IPS-11a (cell line): ENCODE data around the gene SAP30L.
A peak's percentile ranks its signal among the peaks of the same experiment; 100 is the strongest.

Experiments
- H3K4me3 ChIP-seq: one replicate; pipeline ENCODE4 v1.5.1; 2013; ENCODE audit warnings: low read depth, low read length, control low read depth

Gene SAP30L

GRCh38 chr5:154445422-154446194, at the start of gene SAP30L:
Gene SAP30L, plus strand, starts transcription at chr5:154445997. Its CDS starts 608 bp downstream, at chr5:154446605.
- H3K4me3 ChIP-seq: peak within 1 kb of the TSS; percentile 87

GRCh38 chr5:154396128-154396527, 49.7 kb upstream of the SAP30L start:
- H3K4me3 ChIP-seq: no peak overlapping the region

- H3K4me3 ChIP-seq: no peak overlapping the region
These were observed 48.0 kb upstream of the SAP30L start for GRCh38 chr5:154397652-154398406.

- no peak overlapping the region for H3K4me3 ChIP-seq
These were observed 45.1 kb upstream of the SAP30L start for GRCh38 chr5:154400678-154401077.

GRCh38 chr5:154401355-154401754, 44.4 kb upstream of the SAP30L start:
- H3K4me3 ChIP-seq: no peak overlapping the region

GRCh38 chr5:154401931-154402330, 43.9 kb upstream of the SAP30L start:
- no peak overlapping the region for H3K4me3 ChIP-seq

- no peak overlapping the region for H3K4me3 ChIP-seq
These were observed 43.2 kb upstream of the SAP30L start for GRCh38 chr5:154402611-154403010.

- H3K4me3 ChIP-seq: no peak overlapping the region
These were observed 42.6 kb upstream of the SAP30L start for GRCh38 chr5:154403234-154403633.

- no peak overlapping the region for H3K4me3 ChIP-seq
These were observed 41.9 kb upstream of the SAP30L start for GRCh38 chr5:154403776-154404387.

GRCh38 chr5:154405078-154405792, 40.6 kb upstream of the SAP30L start:
- H3K4me3 ChIP-seq: no peak overlapping the region

GRCh38 chr5:154406231-154406630, 39.6 kb upstream of the SAP30L start:
- no peak overlapping the region for H3K4me3 ChIP-seq

- no peak overlapping the region for H3K4me3 ChIP-seq
These were observed 39.0 kb upstream of the SAP30L start for GRCh38 chr5:154406826-154407225.

- no peak overlapping the region for H3K4me3 ChIP-seq
These were observed 37.0 kb upstream of the SAP30L start for GRCh38 chr5:154408811-154409210.

GRCh38 chr5:154409230-154409840, 36.5 kb upstream of the SAP30L start:
- no peak overlapping the region for H3K4me3 ChIP-seq

GRCh38 chr5:154410008-154410407, 35.8 kb upstream of the SAP30L start:
- no peak overlapping the region for H3K4me3 ChIP-seq

- no peak overlapping the region for H3K4me3 ChIP-seq
These were observed 35.0 kb upstream of the SAP30L start for GRCh38 chr5:154410786-154411185.

GRCh38 chr5:154411338-154411737, 34.5 kb upstream of the SAP30L start:
- H3K4me3 ChIP-seq: no peak overlapping the region

- no peak overlapping the region for H3K4me3 ChIP-seq
These were observed 33.5 kb upstream of the SAP30L start for GRCh38 chr5:154412316-154412715.

GRCh38 chr5:154412925-154413324, 32.9 kb upstream of the SAP30L start:
- no peak overlapping the region for H3K4me3 ChIP-seq

- no peak overlapping the region for H3K4me3 ChIP-seq
These were observed 30.7 kb upstream of the SAP30L start for GRCh38 chr5:154415114-154415513.

- no peak overlapping the region for H3K4me3 ChIP-seq
These were observed 27.4 kb upstream of the SAP30L start for GRCh38 chr5:154418344-154418820.
